GM19023 (cell line): ENCODE measurements around the gene SMIM36.
"Not testable (repeated sequence)": the region's sequence is repeated elsewhere in the genome, so short reads cannot be mapped to it uniquely, and the experiment has no call there.

Experiments used
- ATAC-seq: cut with Tn5 transposase; IDR thresholded peaks from one replicate; pipeline ENCODE4 v1.9.1; 2021; ENCODE audit warnings: mild to moderate bottlenecking, moderate library complexity; ENCODE audit not compliant: unreplicated experiment

The SMIM36 gene

GRCh38 chr17:55510986-55511721 lies at the start of gene SMIM36:
Gene SMIM36 (minus strand): TSS chr17:55511452.
- no peak for ATAC-seq

- no peak for ATAC-seq
Observed at GRCh38 chr17:55555772-55556171, 44.5 kb upstream of the SMIM36 start.

GRCh38 chr17:55549140-55549539 lies 37.9 kb upstream of the SMIM36 start:
- no peak for ATAC-seq

DNA sequence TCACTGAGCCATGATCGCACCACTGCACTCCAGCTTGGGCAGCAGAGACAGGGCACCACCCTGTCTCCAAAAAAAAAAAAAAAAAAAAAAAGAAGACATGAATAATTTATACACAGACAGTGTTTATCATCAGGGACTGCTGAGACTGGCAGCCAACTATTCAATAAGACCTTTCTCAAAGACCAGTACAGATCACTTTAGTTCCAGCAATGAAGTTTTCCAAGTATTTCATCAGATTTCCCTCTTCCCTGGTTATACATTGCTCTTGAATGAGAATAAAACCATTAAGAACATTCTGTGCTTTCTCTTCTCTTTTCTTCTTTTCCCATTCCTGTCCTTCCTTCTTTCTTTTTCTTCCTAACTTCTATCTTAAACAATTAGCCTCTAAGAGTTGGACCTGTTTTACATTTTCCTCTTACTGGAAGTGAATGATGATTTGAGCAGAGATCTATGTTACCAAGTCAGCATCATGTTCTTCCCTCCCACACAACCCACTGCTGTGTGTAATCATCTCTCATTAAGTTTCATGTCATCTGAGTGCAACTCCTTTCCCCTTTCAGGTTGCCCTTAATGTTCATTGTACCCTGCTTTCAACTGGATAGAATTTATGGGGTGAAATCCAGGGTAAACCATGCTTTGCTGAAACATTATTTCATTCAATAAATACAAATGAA lies 35.9 kb upstream of the SMIM36 start:
- no peak for ATAC-seq

DNA sequence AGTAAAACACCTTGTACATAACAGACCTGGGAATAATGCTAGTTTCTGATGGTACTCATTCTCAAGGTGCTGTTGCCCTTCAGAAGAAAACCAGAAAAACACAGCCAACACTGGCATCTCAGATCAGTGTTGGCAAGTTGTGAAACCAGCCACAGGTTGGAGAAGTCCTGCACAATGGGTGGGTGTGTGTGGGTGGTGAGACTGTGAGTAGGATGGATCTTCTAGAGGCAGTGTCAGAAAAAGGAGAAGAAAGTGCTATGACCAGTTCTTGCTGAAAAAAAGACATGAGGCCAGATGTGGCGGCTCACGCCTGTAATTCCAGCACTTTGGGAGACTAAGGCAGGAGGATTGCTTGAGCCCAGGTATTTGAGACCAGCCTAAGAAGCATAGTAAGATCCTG lies 35.2 kb upstream of the SMIM36 start:
- ATAC-seq = no peak

- ATAC-seq = no peak
Observed at GRCh38 chr17:55545806-55546205, 34.6 kb upstream of the SMIM36 start.

- no peak for ATAC-seq
Observed at GRCh38 chr17:55543709-55544108, 32.5 kb upstream of the SMIM36 start.

DNA sequence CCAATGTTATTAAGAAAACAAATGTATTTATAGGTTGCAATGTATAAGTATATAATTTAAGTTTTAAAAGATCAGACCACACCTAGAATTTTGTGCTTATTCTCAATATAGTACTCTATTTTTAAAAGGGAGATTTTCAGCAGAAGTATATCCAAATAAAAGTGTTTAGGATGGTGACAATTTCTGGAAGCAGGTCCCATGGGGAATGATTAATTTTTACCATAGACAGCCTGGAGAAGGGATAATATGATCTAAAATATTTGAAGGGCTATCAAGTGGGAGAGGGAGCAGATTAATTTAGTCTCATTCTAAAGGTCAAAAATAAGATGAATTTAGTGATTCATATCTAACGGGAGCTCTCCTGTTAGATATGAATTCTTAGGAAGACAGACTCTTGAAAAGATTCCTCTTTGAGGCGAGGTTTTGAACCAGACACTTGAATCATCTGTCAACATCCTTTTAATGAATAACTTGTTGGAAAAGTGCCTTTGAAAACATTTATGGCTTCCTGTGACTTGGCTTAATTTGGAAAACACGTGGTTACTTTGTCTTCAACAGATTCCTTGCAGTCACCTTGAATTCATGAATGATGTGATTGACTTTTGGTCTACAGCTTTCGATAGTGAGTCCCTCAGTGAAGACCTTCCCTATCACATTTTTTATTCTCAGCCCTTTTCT lies 29.3 kb upstream of the SMIM36 start:
- ATAC-seq = no peak

DNA sequence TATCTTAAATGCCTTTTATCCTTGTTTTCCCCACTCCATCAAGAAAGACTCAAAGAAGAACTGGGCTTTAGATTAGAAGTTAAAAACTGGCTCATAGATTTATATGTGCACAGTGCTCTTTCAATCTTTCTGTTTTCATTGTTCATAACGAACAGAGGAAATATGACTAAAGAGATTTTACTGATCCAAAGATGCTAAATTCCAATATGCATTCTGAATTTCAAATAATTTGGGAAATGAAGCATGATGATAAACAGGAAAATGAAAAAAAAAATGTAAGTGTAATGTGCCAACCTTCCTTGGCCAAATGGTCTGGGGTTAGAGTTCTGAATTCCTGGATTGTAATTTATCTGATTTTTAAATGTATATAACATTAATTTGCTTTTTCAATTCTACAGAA lies 25.0 kb upstream of the SMIM36 start:
- ATAC-seq = no peak

GRCh38 chr17:55533608-55534007 lies 22.4 kb upstream of the SMIM36 start:
- no peak for ATAC-seq

DNA sequence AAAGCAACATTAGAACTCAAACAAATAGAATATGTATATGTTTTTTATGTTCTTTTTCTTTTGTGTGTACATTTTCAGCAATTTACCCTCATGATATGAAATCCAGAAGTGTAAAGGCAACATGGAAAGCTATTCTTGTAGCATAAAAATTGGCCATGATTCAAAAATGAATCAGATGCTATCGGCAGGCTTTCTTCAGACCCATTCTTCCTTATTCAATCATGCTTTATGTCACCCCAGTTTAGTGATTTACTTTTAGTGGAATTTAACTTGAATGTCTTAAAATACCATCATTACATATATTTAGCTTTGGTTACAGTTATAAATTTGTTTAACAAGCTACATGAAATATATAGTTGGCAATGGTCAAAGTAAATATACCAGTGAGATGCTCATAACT lies 21.4 kb upstream of the SMIM36 start:
- no peak for ATAC-seq

DNA sequence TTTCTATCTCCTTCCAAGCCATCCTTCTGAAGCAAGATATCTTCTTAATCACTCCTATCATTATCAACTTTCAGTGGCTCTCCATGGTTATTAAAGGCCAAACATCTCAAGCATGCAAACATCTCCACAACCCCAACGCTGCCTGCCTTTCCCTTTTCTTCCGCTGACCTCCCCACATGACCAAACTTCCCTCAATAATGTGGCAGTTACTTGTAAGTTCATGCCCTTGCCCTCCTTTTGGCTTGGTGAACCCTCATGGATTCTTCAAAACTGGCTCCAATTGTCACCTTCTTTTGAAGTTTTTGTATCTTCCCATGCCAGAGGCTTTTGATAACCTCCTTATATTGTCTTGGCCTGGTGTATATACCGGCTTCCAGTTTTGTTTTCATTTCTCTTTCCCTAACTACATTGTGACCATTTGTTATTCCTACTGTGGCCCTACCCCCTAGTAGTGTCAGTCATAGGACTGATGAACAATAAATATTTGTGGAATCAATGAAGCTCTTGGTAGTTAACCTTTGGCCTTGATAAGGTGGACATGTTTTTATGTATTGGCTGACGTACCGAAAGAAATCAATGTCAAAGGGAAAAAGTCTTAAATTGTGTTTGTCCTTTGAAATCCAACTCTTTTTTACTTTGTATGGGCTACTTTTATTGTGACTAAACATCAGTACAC lies 19.9 kb upstream of the SMIM36 start:
- no peak for ATAC-seq

DNA sequence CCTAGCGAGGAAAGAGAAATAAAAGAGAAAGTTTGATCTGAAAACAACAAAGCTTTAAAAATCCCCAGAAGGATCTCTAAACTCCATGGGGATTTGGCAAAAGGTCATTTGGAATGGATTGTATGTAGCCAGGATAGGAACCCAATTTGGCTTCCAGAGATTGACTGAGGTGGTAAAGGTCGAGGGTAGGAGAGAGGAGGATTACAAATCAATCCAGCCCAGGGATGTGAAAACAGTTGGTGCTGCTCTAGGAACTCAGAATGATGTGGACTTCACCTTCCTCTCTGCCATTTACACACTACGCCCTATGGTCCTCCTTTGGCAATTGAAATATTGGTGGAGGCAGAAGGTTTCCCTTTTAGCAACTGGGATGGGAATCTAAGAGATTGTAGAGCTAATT lies 18.8 kb upstream of the SMIM36 start:
- no peak for ATAC-seq

GRCh38 chr17:55527540-55528118 lies 16.4 kb upstream of the SMIM36 start:
- ATAC-seq = no peak

DNA sequence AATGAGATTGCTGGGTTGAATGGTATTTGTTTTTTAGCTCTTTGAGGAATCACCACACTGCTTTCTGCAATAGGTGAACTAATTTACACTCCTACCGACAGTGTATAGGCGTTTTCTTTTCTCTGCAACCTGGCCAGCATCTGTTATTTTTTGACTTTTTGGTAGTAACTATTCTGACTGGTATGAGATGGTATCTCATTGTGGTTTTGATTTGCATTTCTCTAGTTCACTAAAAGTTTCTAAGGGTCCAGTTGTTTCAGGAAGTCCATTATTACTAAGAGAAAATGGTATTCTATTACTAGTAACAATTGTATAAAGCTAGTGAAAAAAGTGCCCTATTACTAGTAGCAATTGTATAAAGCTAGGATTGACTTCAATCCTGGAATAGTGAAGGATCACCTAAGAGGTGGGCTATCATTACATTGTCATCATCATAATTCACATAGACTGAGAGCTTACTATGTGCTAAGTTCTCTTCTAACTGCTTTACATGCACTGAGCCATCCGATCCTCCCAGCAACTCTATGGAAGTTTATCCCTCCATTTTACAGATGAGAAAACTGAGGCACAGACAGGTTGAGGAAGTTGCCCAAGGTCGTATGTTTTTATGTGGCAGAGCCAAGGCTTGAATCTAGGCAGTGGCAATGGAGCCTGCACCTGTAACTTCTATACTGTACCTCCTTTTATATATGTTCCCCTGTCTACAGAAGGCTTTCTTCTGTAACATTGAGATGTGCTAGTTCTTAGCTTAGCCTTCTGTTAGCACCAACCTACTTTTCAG lies 13.4 kb upstream of the SMIM36 start:
- ATAC-seq = no peak

DNA sequence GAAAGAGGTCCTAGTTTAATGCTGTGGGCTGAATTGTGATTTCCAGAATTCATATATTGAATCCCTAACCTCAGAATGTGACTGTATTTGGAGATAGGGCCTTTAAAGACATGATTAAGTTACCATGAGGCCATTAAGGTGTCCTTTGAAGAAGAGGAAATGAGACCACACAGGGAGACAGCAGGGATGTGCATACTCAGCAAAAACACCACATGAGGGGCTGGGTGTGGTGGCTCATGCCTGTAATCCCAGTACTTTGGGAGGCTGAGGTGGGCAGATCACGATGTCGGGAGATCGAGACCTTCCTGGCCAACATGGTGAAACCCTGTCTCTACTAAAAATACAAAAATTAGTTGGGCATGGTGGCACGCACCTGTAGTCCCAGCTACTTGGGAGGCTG lies 11.8 kb upstream of the SMIM36 start:
- not testable (repeated sequence) for ATAC-seq

DNA sequence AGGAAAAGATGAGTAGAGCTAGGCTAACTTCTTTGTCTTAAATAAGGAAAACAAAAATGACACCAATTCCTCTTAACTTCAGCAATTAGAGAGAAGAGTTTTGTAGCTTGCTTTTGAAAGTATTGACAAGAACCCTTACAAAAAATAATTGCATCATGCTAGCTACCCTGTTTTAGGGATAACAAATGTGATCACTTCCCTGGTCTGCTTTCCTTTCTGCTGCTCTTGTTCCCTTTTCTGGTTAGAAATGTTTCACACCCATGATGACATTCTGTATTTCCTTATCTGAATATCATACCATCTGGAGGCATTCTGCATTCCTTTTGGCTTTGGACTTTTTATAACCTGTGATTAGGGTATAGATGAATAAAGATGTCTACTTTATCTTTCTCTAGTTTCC lies 9.9 kb upstream of the SMIM36 start:
- ATAC-seq = no peak

GRCh38 chr17:55520402-55520801 lies 9.2 kb upstream of the SMIM36 start:
- ATAC-seq = no peak

- ATAC-seq = no peak
Observed at GRCh38 chr17:55518510-55518909, 7.3 kb upstream of the SMIM36 start.

DNA sequence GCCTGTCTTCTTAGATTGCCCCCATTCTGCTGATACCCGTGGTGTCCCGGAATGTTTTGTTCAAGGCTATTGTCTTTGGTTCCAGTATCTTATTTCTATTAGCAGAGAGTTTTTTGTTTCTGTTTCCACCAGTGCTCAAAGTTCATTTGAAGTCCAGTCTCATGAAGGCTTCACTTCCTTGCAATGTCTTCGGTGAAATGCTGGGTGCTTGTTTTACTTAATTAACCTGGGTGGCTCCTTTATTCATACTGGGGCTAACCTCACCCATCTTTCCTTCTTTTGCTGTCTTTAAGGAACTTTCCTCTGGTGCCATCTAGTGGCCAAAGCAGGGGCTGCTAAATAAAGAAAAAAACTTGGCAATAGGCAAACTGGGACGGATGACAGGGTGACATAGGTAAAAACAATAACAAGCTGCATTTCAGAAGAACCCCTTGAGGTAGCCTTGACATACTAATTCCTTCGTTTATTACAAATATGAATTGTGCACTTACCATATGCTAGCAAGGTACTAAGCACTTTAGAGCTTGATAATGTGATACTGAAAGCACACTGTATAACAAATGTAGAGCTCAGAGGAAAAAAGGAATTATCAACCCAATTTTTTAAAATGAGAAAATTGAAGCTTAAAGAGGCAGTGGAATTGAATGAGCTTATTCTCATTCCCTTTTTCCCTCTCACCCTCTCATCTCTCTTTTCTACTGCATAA lies 2.8 kb upstream of the SMIM36 start:
- ATAC-seq = peak; percentile 75
